ENCODE results near the gene OR52K2.
"Not testable (repeated sequence)": the region's sequence is repeated elsewhere in the genome, so short reads cannot be mapped to it uniquely, and the experiment has no call there.

Gene OR52K2

DNA sequence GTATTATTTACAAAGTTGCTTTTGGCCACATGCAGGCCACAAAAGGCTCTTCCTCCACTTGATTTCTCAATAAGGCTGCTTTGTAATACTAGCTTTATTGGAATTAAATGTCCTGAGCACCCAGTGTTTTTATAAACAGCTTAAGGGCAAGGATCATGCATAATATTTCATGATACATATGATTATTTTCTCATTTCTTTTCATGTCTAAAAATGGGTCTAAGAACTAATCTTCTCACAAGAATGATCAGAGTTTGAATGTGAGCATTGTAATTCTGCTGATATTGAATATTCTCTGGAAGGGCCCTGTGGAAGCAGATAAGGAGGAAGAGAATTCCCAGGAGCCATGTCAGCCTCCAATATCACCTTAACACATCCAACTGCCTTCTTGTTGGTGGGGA lies at the start of gene OR52K2:
Gene OR52K2, plus strand, starts transcription at position 301 of the 400 bp plus-strand sequence. Its CDS starts 45 bp downstream, at position 346.
- H3K27ac ChIP-seq (ENCODE audit: low read depth, low read length) = no peak within 1 kb of the TSS
- H3K4me2 ChIP-seq (ENCODE audit: low read length) = no peak within 1 kb of the TSS
- no peaks in the 10 kb centered on the region for H3F3A ChIP-seq (ENCODE audit: control insufficient read depth, insufficient read depth)
- H3K36me3 ChIP-seq (ENCODE audit: control insufficient read depth, low read length) = no peaks in the 10 kb centered on the region
- no peaks in the 10 kb centered on the region for H3K27me3 ChIP-seq (ENCODE audit: control insufficient read depth, low read length)
- H3K9me3 ChIP-seq (ENCODE audit: control insufficient read depth, insufficient read depth, low read length) = no peaks in the 10 kb centered on the region
- H4K20me1 ChIP-seq (ENCODE audit: control insufficient read depth, insufficient read depth, low read depth, low read length) = no peaks in the 10 kb centered on the region
- no peaks in the 10 kb centered on the region for H3K79me2 ChIP-seq (ENCODE audit: control insufficient read depth, low read length)
- no peak for TF ChIP-seq EZH2phosphoT487 (IDR thresholded peaks at IDR 0.05; ENCODE audit: borderline replicate concordance, low read length)
- no peak for TF ChIP-seq CTCF (IDR thresholded peaks at IDR 0.05; ENCODE audit: low read depth, low read length, poor library complexity, severe bottlenecking)
- no peak within 1 kb of the TSS for H3K4me3 ChIP-seq (ENCODE audit: low read length)
- no peaks in the 10 kb centered on the region for H3K4me1 ChIP-seq (ENCODE audit: control insufficient read depth, low read length)
- no peaks in the 10 kb centered on the region for H3K9me2 ChIP-seq (replicated peaks; ENCODE audit: control insufficient read depth, low read length)

- H3F3A ChIP-seq (ENCODE audit: control insufficient read depth, insufficient read depth); H3K4me2 ChIP-seq (ENCODE audit: low read length); H3K4me3 ChIP-seq (ENCODE audit: low read length); H3K27ac ChIP-seq (ENCODE audit: low read depth, low read length); H3K4me1 ChIP-seq (ENCODE audit: control insufficient read depth, low read length); H3K79me2 ChIP-seq (ENCODE audit: control insufficient read depth, low read length); H3K9me3 ChIP-seq (ENCODE audit: control insufficient read depth, insufficient read depth, low read length); H3K9me2 ChIP-seq (replicated peaks; ENCODE audit: control insufficient read depth, low read length); H4K20me1 ChIP-seq (ENCODE audit: control insufficient read depth, insufficient read depth, low read depth, low read length); H3K36me3 ChIP-seq (ENCODE audit: control insufficient read depth, low read length); H3K27me3 ChIP-seq (ENCODE audit: control insufficient read depth, low read length): not testable (repeated sequence)
These were observed 42.9 kb upstream of the OR52K2 start for GRCh38 chr11:4406206-4406605.

DNA sequence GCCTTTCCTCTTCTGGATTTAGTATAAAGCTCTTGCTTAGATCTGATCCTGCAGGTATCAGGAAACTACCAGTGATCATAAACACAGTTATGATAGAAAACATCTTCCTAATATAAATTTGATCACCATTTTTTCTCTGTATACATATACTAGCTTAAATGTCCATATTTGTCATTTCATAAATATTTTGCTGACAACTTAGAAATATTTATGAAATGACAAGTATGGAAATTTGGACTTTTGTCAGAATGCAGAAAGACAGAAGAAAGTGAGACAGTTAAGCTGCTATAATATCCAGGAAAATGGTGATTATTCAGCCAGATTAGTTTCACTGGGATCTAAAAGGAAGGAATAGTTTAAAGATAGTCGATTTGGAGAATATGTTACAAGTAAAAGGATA lies 32.8 kb upstream of the OR52K2 start:
- H3K27me3 ChIP-seq (ENCODE audit: control insufficient read depth, low read length) = no peaks in the 10 kb centered on the region; the same call in 1 of the 2 replicates
- TF ChIP-seq CTCF (IDR thresholded peaks at IDR 0.05; ENCODE audit: low read depth, low read length, poor library complexity, severe bottlenecking) (no peak), EZH2phosphoT487 (IDR thresholded peaks at IDR 0.05; ENCODE audit: borderline replicate concordance, low read length) (no peak)

GRCh38 chr11:4416816-4417215 lies 32.3 kb upstream of the OR52K2 start:
- TF ChIP-seq EZH2phosphoT487 (IDR thresholded peaks at IDR 0.05; ENCODE audit: borderline replicate concordance, low read length) = no peak
- TF ChIP-seq CTCF (IDR thresholded peaks at IDR 0.05; ENCODE audit: low read depth, low read length, poor library complexity, severe bottlenecking) = no peak
- no peaks in the 10 kb centered on the region for H4K20me1 ChIP-seq (ENCODE audit: control insufficient read depth, insufficient read depth, low read depth, low read length)
- no peaks in the 10 kb centered on the region for H3K79me2 ChIP-seq (ENCODE audit: control insufficient read depth, low read length)
- H3K4me2 ChIP-seq (ENCODE audit: low read length) = no peak overlapping the region
- H3K27ac ChIP-seq (ENCODE audit: low read depth, low read length) = no peak overlapping the region
- no peaks in the 10 kb centered on the region for H3K36me3 ChIP-seq (ENCODE audit: control insufficient read depth, low read length)
- H3K27me3 ChIP-seq (ENCODE audit: control insufficient read depth, low read length) = no peaks in the 10 kb centered on the region; the same call in 1 of the 2 replicates
- no peaks in the 10 kb centered on the region for H3K9me3 ChIP-seq (ENCODE audit: control insufficient read depth, insufficient read depth, low read length)
- H3K4me3 ChIP-seq (ENCODE audit: low read length) = no peak overlapping the region
- no peaks in the 10 kb centered on the region for H3K4me1 ChIP-seq (ENCODE audit: control insufficient read depth, low read length)
- H3F3A ChIP-seq (ENCODE audit: control insufficient read depth, insufficient read depth) = no peaks in the 10 kb centered on the region
- H3K9me2 ChIP-seq (replicated peaks; ENCODE audit: control insufficient read depth, low read length) = no peaks in the 10 kb centered on the region

More for the DNA sequence above, 32.8 kb upstream of the OR52K2 start:
- Histone ChIP-seq H3K4me1 (ENCODE audit: control insufficient read depth, low read length) (no peaks in the 10 kb centered on the region), H3K4me2 (ENCODE audit: low read length) (no peak overlapping the region), H3K36me3 (ENCODE audit: control insufficient read depth, low read length) (no peaks in the 10 kb centered on the region), H3K79me2 (ENCODE audit: control insufficient read depth, low read length) (no peaks in the 10 kb centered on the region), H3F3A (ENCODE audit: control insufficient read depth, insufficient read depth) (no peaks in the 10 kb centered on the region), H4K20me1 (ENCODE audit: control insufficient read depth, insufficient read depth, low read depth, low read length) (no peaks in the 10 kb centered on the region), H3K4me3 (ENCODE audit: low read length) (no peak overlapping the region), H3K9me2 (replicated peaks; ENCODE audit: control insufficient read depth, low read length) (no peaks in the 10 kb centered on the region), H3K9me3 (ENCODE audit: control insufficient read depth, insufficient read depth, low read length) (no peaks in the 10 kb centered on the region), H3K27ac (ENCODE audit: low read depth, low read length) (no peak overlapping the region)
